Gastroesophageal sphincter (tissue), 4 donors: ENCODE data around the gene PEX10. TPM values are rescaled to one million over a fixed set of nuclear protein-coding genes. Genes with fewer than 3 reads are reported as not detected.

Source experiments
- ATAC-seq: fragments of 150-250 bp; one replicate; pipeline ENCODE4 v1.9.1; 2016; ENCODE audit warnings: mild to moderate bottlenecking, moderate library complexity
- H3K27ac ChIP-seq, 4 donors: fragments of 200-600 bp; sonication (generic) in 3 of 4; 1 replicate in 3 of 4; 2 replicates in 1 of 4; pipeline ENCODE4 v1.5.1; 2016 to 2019
- H3K27me3 ChIP-seq: fragments of 200-600 bp; sonication (generic); one replicate; pipeline ENCODE4 v1.5.1; 2019
- H3K36me3 ChIP-seq, 2 donors: fragments of 200-600 bp; sonication (generic); one replicate each; pipeline ENCODE4 v1.5.1; 2019; ENCODE audit warnings: control low read depth in 1 of 2
- H3K4me1 ChIP-seq, 3 donors: fragments of 200-600 bp; sonication (generic); 1 replicate in 2 of 3; 2 replicates in 1 of 3; pipeline ENCODE4 v1.5.1; 2016 to 2019; ENCODE audit warnings: control low read depth in 2 of 3
- H3K4me3 ChIP-seq, 2 donors: fragments of 200-600 bp; sonication (generic); one replicate each; pipeline ENCODE4 v1.5.1; 2019; ENCODE audit warnings: mild to moderate bottlenecking in 1 of 2, moderate library complexity in 1 of 2
- H3K9me3 ChIP-seq, 3 donors: fragments of 200-600 bp; sonication (generic); one replicate each; pipeline ENCODE4 v1.5.1; 2017 to 2019; ENCODE audit warnings: control low read depth in 2 of 3
- CTCF ChIP-seq, 4 experiments: fragments of 200-600 bp in 2 of 4; fragments of 450-650 bp in 2 of 4; sonication (generic) in 1 of 4; IDR thresholded peaks; one replicate each; pipeline ENCODE4 v1.5.1; 2017 to 2019; ENCODE audit warnings: antibody characterized with exemption in 4 of 4, mild to moderate bottlenecking in 2 of 4, moderate library complexity in 2 of 4
- EP300 ChIP-seq: sonication (generic); formaldehyde crosslinking; IDR thresholded peaks from one replicate; pipeline ENCODE4 v1.6.1; 2017; ENCODE audit warnings: antibody characterized with exemption, mild to moderate bottlenecking
- POLR2A ChIP-seq, 2 donors: fragments of 450-650 bp; IDR thresholded peaks; one replicate each; pipeline ENCODE4 v1.6.1; 2017; ENCODE audit warnings: antibody characterized with exemption in 2 of 2, mild to moderate bottlenecking in 2 of 2, moderate library complexity in 1 of 2
- POLR2AphosphoS5 ChIP-seq: sonication (generic); formaldehyde crosslinking; IDR thresholded peaks from one replicate; pipeline ENCODE4 v1.6.1; 2017; ENCODE audit warnings: antibody characterized with exemption
- WGBS, 2 donors: methylation state at CpG; one replicate each; pipeline ENCODE4 v1.1.5; 2018; ENCODE audit warnings: low coverage in 1 of 2; 5-methylcytosine and 5-hydroxymethylcytosine counted together
- total RNA-seq, 4 donors: library from RNA; depleted of rRNA; stranded (reverse); fragments of >200 nt; gene quantifications; one replicate each; pipeline ENCODE4 v1.1.0, GENCODE V29; 2016

Gene PEX10
- total RNA-seq, 4 donors from 2014 or later: 18.2 to 30.0 (median 21.6) TPM

- Histone ChIP-seq H3K9me3 (peaks cover 0 to 10% (median 0%) of the 10 kb centered on the region in 3 donors), H3K27me3 (peaks cover 94% of the 10 kb centered on the region), H3K36me3 (no peaks in the 10 kb centered on the region), H3K27ac (no peak overlapping the region), H3K4me1 (no peaks in the 10 kb centered on the region), H3K4me3 (no peak overlapping the region)
- TF ChIP-seq CTCF (IDR thresholded peaks at IDR 0.05): no peak
- no peak for TF ChIP-seq POLR2A (IDR thresholded peaks at IDR 0.05)
- no peak for TF ChIP-seq POLR2AphosphoS5
- TF ChIP-seq EP300: no peak
- no peak for ATAC-seq
- 0 to 10% methylated on average over 1 to 2 of the region's 10 CpGs for WGBS, 2 donors
These were observed 19.2 kb upstream of the PEX10 start for GRCh38 chr1:2431518-2431917.

- Histone ChIP-seq H3K4me3 (no peak overlapping the region), H3K27me3 (peaks cover 97% of the 10 kb centered on the region), H3K36me3 (no peaks in the 10 kb centered on the region), H3K4me1 (no peaks in the 10 kb centered on the region), H3K9me3 (peaks cover 0 to 10% (median 0%) of the 10 kb centered on the region in 3 donors), H3K27ac (no peak overlapping the region)
- no CpG with 5 or more reads among the region's 16 CpGs for WGBS, 2 donors
- no peak for ATAC-seq
- TF ChIP-seq CTCF (IDR thresholded peaks at IDR 0.05) (no peak), EP300 (no peak), POLR2A (IDR thresholded peaks at IDR 0.05) (no peak), POLR2AphosphoS5 (no peak)
These were observed 18.7 kb upstream of the PEX10 start for GRCh38 chr1:2431103-2431502.

- ATAC-seq: no peak
- TF ChIP-seq EP300 (no peak), POLR2A (IDR thresholded peaks at IDR 0.05) (no peak), POLR2AphosphoS5 (no peak), CTCF (IDR thresholded peaks at IDR 0.05) (no peak)
- 75% methylated on average over 4 of the region's 10 CpGs; no CpG with 5 or more reads in 1 of the 2 donors for WGBS, 2 donors
- Histone ChIP-seq H3K36me3 (no peaks in the 10 kb centered on the region), H3K27me3 (peaks cover 100% of the 10 kb centered on the region), H3K9me3 (peaks cover 0 to 10% (median 0%) of the 10 kb centered on the region in 3 donors), H3K4me3 (no peak overlapping the region), H3K27ac (no peak overlapping the region), H3K4me1 (no peaks in the 10 kb centered on the region)
These were observed 18.2 kb upstream of the PEX10 start for GRCh38 chr1:2430592-2430973.

GRCh38 chr1:2429780-2430591, 17.6 kb upstream of the PEX10 start:
- H3K27me3 ChIP-seq: peaks cover 94% of the 10 kb centered on the region

More at GRCh38 chr1:2429780-2430591, 17.6 kb upstream of the PEX10 start:
- peaks cover 0 to 10% (median 0%) of the 10 kb centered on the region in 3 donors for H3K9me3 ChIP-seq
- H3K4me3 ChIP-seq: no peak overlapping the region
- WGBS, 2 donors: 100% methylated on average over 1 of the region's 20 CpGs; no CpG with 5 or more reads in 1 of the 2 donors
- no peak overlapping the region for H3K27ac ChIP-seq
- no peaks in the 10 kb centered on the region for H3K4me1 ChIP-seq
- ATAC-seq: no peak
- no peak for TF ChIP-seq POLR2AphosphoS5
- no peak for TF ChIP-seq EP300
- TF ChIP-seq CTCF (IDR thresholded peaks at IDR 0.05): no peak
- no peak for TF ChIP-seq POLR2A (IDR thresholded peaks at IDR 0.05)
- H3K36me3 ChIP-seq: no peaks in the 10 kb centered on the region
